ENCODE data around the gene MRPS14.

GRCh38 chr1:174971902-174972301 is 51.3 kb downstream of the MRPS14 start:
- TF ChIP-seq SUZ12 (IDR thresholded peaks at IDR 0.05) (no peak), PKNOX1 (IDR thresholded peaks at IDR 0.05) (no peak), SP1 (IDR thresholded peaks at IDR 0.05) (no peak), HDGF (IDR thresholded peaks at IDR 0.05; ENCODE audit: borderline replicate concordance) (no peak), ELF4 (IDR thresholded peaks at IDR 0.05) (no peak), ARNT (IDR thresholded peaks at IDR 0.05) (no peak), NFRKB (IDR thresholded peaks at IDR 0.05) (no peak), L3MBTL2 (conservative IDR thresholded peaks at IDR 0.05) (no peak), FOXM1 (IDR thresholded peaks at IDR 0.05; ENCODE audit: borderline replicate concordance) (no peak)

Data from HEK293T (cell line).